HG03139 (cell line): ENCODE results near the gene ERC1.
"Not testable (repeated sequence)": the region's sequence is repeated elsewhere in the genome, so short reads cannot be mapped to it uniquely, and the experiment has no call there.

Source experiments
- ATAC-seq: cut with Tn5 transposase; IDR thresholded peaks from one replicate; pipeline ENCODE4 v1.9.1; 2021; ENCODE audit not compliant: unreplicated experiment

ERC1 gene

GRCh38 chr12:1344245-1344644 is 353.2 kb downstream of the ERC1 start:
- ATAC-seq, result no peak

- ATAC-seq, result no peak
Measured at GRCh38 chr12:1346126-1346525, 355.1 kb downstream of the ERC1 start.

GRCh38 chr12:1347294-1347693 is 356.3 kb downstream of the ERC1 start:
- no peak for ATAC-seq

- no peak for ATAC-seq
Measured at GRCh38 chr12:1348606-1349005, 357.6 kb downstream of the ERC1 start.

GRCh38 chr12:1350055-1350933 is 359.3 kb downstream of the ERC1 start:
- no peak for ATAC-seq

GRCh38 chr12:1350934-1351240 is 359.9 kb downstream of the ERC1 start:
- ATAC-seq, result no peak

- no peak for ATAC-seq
Measured at GRCh38 chr12:1351926-1352325, 360.9 kb downstream of the ERC1 start.

GRCh38 chr12:1353451-1353850 is 362.4 kb downstream of the ERC1 start:
- ATAC-seq, result no peak

- ATAC-seq, result no peak
Measured at GRCh38 chr12:1355396-1355795, 364.4 kb downstream of the ERC1 start.

GRCh38 chr12:1355871-1356270 is 364.8 kb downstream of the ERC1 start:
- not testable (repeated sequence) for ATAC-seq

GRCh38 chr12:1356285-1356684 is 365.3 kb downstream of the ERC1 start:
- ATAC-seq, result no peak

- ATAC-seq, result no peak
Measured at GRCh38 chr12:1357171-1357570, 366.1 kb downstream of the ERC1 start.

- ATAC-seq, result no peak
Measured at GRCh38 chr12:1357711-1358110, 366.7 kb downstream of the ERC1 start.

GRCh38 chr12:1360441-1361210 is 369.6 kb downstream of the ERC1 start:
- no peak for ATAC-seq

- ATAC-seq, result no peak
Measured at GRCh38 chr12:1362143-1362662, 371.2 kb downstream of the ERC1 start.

GRCh38 chr12:1365703-1366102 is 374.7 kb downstream of the ERC1 start:
- no peak for ATAC-seq

GRCh38 chr12:1367331-1368291 is 376.6 kb downstream of the ERC1 start:
- ATAC-seq, result no peak

- ATAC-seq, result no peak
Measured at GRCh38 chr12:1369460-1369859, 378.4 kb downstream of the ERC1 start.

GRCh38 chr12:1369938-1370500 is 379.0 kb downstream of the ERC1 start:
- ATAC-seq, result no peak

GRCh38 chr12:1373901-1374735 is 383.1 kb downstream of the ERC1 start:
- ATAC-seq, result no peak
